Left colon (tissue), 2 donors: ENCODE results near the gene TLX1. TPM values are rescaled to one million over a fixed set of nuclear protein-coding genes. Genes with fewer than 3 reads are reported as not detected.

Experiments
- ATAC-seq: fragments of 200-7000 bp; cut with Tn5 transposase; one replicate; pipeline ENCODE4 v1.9.1; 2020; ENCODE audit warnings: mild to moderate bottlenecking, moderate library complexity
- DNase-seq, 2 donors: peaks; one replicate each; pipeline ENCODE4 v3.0.0-alpha.2; 2020
- intact Hi-C, 2 donors: fragments of 100-400 bp; cut with DNase I in 1 of 2; cut with micrococcal nuclease in 1 of 2; formaldehyde crosslinking; loops; one replicate each; pipeline versions ENCODE4 v1.11.2 to v1.14.0; 2022; cut with DNase I, micrococcal nuclease
- total RNA-seq, 2 donors: library from RNA; stranded (reverse); fragmentation: NEBNext Ultra II Directional; extraction: Animal tissue kit (Norgen Biotek cat#: 25700); gene quantifications; one replicate each; pipeline ENCODE4 v1.2.1, GENCODE V29; 2021
- donor health status: DM: no; HTN: no; CAD: no.
- donor health status: DM: yes; HTN: yes; CAD: no.

The TLX1 gene
- total RNA-seq, 2 donors from 2014 or later: 0.12 to 1.7 TPM

DNA sequence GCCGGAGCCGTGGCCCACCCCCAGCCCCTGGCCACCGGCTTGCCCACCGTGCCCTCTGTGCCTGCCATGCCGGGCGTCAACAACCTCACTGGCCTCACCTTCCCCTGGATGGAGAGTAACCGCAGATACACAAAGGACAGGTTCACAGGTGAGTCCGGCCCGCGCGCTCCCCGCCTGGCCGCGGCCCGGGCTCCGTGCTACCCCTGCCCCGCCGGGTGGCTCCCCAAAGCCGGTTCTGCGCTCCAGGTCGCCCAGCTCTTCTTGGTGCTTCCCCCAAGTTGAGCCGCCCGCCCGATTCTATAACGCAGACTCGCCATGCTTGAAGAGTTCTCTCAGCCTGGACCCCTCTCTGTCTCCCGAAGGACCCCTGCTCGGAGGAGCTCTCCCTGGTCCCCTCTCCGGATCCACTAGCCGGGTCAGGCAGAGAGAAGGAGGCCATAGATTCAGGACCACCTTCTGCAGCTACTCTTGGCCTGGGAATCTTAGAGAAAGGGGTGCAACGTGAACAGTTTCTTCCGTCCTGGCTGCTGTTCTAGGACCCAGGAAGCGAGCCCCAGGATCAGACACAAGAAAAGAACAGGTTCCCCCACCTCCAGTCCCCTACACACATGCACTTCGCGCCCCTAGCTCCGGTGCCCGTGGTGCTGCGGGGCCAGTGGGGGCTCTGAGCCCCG is 999 bp downstream of the TLX1 start:
- intact Hi-C loops: no loop called here
- no peak for DNase-seq

DNA sequence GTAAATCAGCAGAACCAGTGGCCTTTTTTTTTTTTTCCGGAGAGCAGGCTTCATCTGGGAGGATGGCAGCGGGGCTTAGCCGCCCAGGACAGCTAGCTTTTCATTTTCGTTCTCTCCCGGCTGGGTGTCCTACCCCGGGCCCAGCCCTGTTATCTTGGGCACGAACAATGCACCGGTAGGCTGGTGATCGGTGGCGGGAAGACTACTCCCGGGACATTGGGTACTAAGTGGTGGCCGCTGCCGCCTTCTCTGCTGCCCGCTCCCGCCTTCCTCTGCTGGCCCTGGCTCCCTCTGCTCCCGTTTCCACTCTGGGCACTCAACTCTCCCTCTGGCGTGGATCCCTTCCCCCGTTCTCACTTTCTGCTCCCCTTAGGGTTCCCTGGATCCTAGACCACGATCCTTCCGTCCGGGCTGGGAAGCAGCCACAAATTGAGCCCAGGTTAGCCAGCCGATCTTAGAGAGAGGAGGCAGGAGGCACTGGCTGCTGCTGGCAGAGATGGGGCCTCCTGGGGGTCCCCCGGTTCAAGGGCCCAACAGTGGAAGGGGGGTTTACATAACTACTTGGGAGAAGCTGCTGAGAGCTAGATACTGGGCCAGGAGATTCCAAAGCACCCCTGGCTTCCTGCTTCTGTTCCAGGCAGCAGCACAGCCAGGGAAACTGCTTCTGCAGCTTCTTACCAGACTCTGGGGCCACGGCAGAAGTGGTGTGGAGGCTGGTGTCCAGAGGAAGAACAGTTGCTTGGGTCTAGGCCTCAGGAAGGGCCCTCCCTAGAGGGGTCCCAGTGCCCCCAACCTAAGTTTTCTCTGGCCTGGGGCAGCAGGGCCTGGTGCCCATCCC is 1.8 kb downstream of the TLX1 start:
- ATAC-seq (no peak), DNase-seq (no peak)
- intact Hi-C loops: no loop called here

More for the DNA sequence above, 999 bp downstream of the TLX1 start:
- peak; percentile 7 for ATAC-seq

DNA sequence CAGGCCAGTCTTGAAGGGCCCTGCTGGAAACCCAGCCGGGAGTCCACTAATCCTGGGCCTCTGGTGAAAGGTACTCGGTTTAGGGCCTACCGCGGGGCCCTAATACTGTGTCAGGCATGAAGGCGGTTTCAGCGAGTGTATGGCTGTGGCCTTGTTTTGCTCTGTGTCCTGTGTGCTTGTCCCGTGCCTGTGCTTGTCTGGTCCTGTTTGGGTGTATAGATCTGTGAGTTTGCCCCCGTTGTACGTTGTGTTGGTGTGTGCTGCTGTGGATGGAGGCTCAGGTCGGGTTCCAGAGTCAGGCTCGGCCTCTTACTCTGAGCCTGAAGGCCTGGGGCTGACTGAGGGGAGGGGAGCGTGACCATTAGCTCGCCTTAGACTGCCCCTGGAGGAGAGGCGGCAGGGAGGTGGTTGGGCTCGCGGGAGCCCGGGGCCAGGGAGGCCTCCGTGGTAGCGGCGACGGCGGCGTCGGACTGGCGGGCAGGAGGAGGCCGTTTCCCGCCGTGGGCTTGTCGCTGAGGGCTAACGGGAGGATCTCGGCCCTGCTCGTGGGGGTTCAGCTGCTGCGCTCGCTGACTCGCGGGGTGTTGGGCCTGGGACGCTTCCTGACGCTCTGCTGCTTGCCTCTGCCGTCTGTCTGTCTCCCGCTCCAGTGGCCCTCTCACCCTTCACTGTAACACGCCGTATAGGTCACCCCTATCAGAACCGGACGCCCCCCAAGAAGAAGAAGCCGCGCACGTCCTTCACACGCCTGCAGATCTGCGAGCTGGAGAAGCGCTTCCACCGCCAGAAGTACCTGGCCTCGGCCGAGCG is 2.6 kb downstream of the TLX1 start:
- ATAC-seq (no peak), DNase-seq (no peak)
- intact Hi-C loops: no loop called here

DNA sequence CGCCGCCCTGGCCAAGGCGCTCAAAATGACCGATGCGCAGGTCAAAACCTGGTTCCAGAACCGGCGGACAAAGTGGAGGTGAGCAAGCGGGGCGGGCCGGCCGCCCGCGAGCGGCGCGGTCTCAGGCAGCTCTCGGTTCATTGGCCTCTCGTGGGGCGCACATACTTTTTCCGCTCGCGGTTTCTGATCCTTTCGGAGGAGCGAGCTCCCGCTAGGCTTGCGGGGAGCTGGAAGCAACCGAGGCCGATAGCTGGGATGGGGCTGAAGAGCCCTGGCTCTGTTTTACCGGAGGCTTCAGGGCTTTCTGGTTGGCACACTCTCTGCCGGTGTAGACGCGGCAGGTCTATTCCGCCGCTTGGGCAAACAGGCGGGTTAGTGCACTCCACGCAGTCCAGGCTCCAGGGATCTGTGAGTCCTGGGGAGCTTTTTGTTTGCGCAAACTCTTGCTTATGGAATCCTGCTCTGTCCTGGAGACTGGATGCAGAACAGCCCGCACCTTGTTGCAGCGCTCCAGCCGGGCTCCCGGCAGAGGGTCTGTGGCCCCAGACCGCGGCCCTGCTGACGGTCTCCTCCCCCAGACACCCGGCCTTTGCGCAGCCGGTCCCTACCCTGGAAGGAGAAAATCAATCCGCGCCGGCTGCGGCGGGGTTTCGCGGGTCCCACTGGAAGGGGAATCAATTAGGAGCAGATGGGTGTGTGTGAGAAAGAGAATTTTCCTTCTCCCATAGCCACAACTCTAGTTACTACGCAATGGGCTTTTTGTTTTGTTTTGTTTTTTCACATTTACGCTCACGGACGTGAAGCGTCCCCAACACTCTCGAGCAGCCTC is 3.4 kb downstream of the TLX1 start:
- ATAC-seq (peak; percentile 10), DNase-seq (no peak)
- intact Hi-C loops: no loop called here

DNA sequence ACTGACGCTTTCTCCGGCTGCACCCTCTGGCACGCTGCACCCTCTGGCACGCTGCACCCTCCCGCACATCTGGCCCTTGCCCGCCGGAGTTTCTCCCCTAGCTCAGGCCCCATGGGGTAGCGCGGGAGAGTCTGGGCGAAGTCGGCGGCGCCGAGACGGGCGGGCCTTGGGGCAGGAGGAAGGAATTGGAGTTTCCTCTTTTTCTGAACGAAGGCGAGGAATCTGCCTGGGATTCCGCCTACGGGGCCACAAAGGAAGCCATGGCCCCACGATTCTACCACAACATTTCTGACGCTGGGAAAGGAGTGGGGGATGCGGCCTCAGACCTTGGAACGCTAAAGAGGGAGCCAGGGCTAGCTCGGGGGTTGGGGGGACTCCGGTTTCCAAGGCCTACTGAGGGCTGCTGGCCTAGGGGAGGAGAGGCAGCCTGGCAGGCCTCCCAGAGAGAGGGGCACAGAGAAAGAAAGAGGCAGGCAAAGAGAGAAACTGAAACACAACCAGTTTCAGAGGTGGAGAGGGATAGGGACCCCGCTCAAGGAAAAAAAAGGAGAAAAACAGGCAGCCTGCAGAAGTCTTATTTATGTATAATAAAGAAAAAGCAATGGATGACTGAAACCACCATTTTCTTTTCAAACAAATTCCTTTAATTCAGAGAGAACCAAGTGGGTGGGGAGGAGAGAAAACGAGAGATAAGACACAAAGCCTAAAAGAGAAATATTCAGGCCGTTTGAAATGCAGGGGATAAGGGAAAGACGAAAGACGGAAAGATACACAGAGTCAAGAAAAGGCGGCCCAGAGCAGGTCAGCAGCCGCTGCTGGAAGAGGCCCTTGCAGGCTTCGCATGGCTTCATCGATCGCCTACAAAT is 4.3 kb downstream of the TLX1 start:
- DNase-seq: no peak

DNA sequence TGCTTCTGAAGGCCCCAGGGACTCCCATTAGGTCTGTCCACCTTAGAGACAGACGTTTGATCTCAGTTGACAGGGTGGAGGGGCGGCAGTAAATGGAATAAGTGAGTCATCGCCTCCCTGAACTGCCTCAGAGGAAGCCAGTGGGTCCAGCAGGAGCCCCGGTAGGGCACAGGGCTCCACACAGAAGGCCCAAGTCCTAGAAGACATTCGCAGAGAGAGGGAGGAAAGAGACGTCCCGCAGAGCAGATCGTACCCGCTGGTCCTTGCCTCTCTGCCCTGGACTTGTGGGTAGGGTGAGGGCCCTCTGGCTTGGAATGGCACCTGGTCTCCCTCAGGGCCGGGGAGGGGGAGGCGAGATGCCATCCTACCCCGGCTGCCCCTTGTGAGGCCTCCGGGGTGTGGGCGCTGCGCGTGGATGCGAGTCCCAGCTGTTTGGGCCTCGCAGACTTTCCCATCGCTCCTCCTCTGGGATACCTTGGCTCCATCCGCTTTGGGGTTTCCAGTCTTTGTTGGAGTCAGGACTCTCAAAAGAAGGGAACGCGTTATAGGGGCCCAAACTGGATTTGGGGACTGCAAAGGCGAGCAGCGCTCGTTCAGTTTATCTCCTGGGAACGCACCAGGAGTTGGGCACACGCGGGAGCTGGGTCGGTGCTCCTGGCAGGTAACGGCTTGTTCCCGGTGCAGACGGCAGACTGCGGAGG is 5.1 kb downstream of the TLX1 start:
- ATAC-seq (no peak), DNase-seq (no peak)
- intact Hi-C loops: no loop called here

More for the DNA sequence above, 4.3 kb downstream of the TLX1 start:
- ATAC-seq: no peak
- intact Hi-C loops: no loop called here

DNA sequence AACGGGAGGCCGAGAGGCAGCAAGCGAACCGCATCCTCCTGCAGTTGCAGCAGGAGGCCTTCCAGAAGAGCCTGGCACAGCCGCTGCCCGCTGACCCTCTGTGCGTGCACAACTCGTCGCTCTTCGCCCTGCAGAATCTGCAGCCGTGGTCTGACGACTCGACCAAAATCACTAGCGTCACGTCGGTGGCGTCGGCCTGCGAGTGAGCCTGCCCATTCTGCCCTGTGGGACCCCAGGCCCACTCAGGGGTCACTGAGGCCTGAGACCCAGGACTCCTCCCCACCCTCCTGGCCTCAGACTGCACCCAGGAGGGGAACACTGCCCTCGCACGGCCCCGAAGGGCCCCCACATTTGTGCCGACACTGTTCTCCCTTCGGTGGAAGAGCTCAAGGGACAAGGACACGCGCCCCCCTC is 5.6 kb downstream of the TLX1 start:
- DNase-seq (no peak), ATAC-seq (no peak)
- intact Hi-C loops: no loop called here

DNA sequence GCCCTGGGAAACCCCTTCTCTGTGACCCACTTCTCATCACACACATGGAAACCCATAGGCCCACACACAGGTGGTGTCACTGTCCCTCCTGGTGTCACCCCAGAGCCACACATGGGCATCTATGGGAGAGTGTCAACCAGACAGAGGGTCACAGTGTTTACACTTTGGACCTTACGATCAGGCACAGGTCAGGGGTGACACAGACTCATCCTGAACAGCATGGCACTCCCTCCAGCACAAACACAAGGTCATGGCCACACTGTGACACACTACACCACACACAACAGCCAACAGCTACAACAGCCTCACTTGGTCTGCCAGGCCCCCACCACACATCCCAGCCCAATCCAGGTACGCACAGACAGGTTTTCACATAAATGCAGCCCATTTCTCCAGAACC is 6.2 kb downstream of the TLX1 start:
- DNase-seq: no peak
- intact Hi-C loops: no loop called here
- ATAC-seq: no peak

DNA sequence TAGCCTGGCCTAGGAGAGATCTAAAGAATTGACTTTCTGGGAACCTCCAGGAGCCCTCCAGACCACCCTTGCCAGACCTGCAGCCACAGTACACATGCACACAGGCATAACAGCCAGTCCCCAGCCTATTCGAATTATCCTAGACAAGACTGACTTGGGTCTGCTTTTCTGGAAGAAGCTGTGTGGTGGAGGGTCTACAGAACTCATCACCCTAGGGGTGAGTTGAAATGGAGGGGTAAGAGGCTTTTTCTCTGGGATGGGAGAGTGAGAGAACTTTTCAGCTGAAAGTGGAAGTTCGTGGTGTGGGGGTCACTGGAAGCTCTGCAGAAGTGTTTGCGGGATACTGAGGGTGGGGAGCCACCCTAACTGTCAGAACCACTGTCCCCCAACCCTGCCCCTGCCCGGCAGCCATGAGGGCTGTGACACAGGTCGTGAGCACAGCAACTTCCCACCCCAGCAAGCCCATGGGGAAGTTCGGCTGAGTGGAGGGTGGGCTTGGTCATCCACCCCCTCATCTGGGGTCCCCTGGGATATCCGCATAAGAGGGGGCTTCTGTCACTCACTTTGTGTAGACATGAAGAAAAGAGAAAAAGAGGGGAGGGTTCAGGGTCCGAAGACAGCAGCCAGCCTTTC is 7.8 kb downstream of the TLX1 start:
- DNase-seq: no peak

DNA sequence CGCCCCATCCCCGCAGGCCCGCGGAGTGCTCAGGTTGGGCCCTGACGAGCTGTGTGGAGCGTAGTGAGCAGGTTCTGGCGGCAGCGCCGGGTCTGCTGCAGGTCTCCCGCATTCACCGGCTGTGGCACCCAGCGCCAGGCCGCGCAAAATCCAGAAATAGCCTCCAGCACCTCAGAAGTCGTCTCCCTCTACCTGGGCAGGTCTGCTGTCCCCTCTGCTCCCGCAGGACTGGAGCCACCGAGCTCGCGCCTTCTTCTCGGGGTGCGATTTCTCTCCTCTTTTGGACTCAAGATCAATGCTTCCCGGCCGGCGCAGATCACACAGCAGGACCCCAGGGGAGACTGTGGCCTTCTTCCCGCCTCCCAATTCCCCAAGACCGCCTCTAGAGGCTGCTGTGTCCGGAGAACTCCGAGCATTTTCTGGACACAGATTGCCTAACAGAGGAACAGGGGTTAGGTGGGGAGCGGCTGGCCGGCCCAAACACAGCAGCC is 8.4 kb downstream of the TLX1 start:
- intact Hi-C loops: no loop called here
- no peak for DNase-seq
- ATAC-seq: no peak

More for the DNA sequence above, 7.8 kb downstream of the TLX1 start:
- ATAC-seq: no peak
- intact Hi-C loops: no loop called here

DNA sequence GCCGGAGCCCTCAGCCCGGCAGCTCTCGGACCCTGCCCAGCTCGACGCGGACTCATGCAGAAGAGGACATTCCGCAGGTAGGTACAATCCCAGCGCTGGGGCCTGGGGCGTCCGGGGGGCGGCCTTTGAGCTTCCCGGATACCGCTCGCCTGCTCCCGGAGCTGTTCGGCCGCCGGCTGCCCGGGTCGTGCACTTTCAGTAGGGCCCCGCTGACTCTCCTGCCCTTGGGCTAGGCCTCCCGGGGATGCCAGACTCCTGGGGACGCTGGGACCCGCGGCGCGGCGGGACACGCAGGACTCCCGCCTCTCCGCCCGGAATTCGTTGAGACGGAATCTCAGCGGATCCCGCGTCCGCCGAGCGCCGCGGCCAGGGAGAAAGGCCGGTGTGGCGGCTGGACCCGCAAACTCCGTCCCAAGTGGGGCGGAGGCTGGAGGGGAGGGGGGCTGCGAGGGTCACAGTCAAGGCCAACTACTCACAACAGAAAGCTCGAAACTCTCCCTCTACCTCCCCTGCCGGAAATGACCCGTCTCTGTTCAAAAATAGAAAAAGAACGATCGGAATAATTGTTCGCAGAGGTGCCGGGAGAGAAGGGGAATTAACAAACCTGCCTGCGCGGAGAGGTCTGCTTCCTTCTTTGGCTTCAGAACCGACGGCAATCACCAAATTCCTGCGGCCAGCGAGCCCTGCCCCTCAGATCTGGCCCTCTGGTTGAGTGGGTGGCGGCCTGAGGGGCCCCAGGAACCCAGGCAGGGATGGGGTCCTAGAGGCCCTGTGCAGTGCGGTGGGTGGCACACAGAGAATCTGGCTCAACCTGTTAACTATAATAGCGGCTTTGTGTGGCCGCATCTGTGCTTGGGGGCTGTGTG is 9.2 kb downstream of the TLX1 start:
- ATAC-seq: no peak
- DNase-seq: no peak
- intact Hi-C loops: loop anchor here (5.0 to 10.0 kb wide), 2 partner anchors 43 to 46 kb away; no protein-coding TSS in a partner anchor

DNA sequence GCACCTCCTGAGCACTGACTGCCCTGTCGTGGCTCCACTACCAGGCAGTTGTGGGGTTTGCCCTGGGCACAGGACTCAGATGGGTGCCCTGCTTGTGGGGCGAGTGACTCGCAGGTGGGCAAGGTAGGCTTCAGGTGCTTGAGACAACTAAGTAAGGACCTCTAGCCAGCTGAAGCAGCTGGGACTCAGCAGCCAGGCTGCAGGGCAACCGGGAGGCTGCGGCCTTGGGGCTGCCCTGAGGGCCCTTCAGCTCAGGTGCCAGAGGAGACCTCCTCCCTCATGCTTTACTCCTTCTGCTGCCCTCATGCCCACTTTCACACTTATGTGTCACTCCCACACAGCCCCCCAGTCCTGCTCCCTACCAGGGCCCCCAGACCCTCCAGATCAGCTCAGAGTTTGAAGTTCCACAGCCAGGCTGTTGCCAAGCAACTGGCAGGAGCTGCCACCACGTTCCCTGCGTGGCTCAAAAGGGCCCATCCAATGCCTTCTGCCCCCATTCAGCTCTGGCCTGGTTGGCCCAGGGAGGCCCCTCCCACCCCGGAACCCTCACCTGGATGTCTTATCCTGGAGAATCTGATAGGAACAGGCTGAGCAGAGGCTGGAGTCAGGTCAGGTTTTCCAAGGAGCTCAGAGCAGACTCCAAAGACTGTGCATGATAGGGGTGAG is 10.0 kb downstream of the TLX1 start:
- ATAC-seq (no peak), DNase-seq (no peak)
- intact Hi-C loops: loop anchor here (5.0 to 10.0 kb wide), 2 partner anchors 44 to 46 kb away; no protein-coding TSS in a partner anchor

DNA sequence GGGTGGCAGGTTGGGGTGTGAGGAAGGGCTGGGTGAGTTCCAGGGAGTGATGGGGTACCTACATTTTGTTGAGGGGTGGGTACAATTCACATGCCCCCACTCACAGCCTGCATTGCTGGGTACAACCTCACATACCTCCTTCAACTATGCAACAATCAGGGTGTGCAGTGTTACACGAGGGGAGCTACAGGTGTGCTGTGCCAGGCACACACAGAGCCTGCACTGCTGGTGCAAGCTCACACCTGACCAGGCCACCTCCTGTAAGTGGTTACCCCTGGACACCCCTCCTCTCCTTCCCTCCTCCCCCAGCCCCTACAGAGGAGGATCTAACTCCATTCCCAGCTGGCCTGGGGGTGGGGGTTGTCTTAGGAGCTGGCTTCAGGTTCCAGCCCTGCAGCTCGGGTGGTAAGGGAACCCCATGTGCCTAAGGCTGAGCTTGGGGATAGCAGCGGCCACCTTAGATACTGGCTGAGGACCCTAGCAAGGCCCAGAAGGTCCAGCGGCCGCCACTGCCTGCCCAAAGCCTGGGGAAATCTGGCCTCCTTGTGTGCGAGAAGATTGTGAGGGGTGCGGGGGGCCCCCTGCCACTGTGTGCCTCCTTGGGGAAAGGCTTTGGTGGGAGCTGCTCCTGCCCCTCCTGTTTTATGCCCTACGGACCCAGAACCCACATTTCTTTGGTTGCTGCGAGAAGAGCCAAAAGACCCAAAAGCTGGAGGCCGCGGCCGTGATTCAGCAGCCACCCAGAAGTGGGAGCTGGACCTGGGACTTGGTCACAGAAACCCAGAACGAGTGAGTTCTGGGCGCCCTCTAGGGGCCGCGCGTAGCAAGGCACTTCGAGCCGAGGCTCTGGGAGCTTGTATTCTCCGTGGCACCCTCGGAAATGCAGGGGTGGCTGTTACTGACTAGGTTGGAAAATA is 10.8 kb downstream of the TLX1 start:
- intact Hi-C loops: loop anchor here (5.0 to 10.0 kb wide), 2 partner anchors 45 to 47 kb away; no protein-coding TSS in a partner anchor
- DNase-seq: peak; percentile 56 to 83
- peak; percentile 95 for ATAC-seq
